OCI-LY3 (cell line): ENCODE measurements around the gene PRPH2.

Experiments
- H2AFZ ChIP-seq: fragments of 200-600, 300-600 bp; shearing (Covaris generic); 2 replicates; pipeline ENCODE4 v1.6.0; 2014; ENCODE audit warnings: antibody characterized with exemption, low read depth, low read length
- H3K27ac ChIP-seq: fragments of 200-600, 300-600 bp; sonication (generic); 2 replicates; pipeline ENCODE4 v1.5.1; 2014; ENCODE audit warnings: mild to moderate bottlenecking, low read length, moderate library complexity, mixed read lengths
- H3K27me3 ChIP-seq: fragments of 200-600, 300-600 bp; sonication (generic); 2 replicates; pipeline ENCODE4 v1.6.1; 2014; ENCODE audit warnings: low read depth, low read length, mixed read lengths
- H3K36me3 ChIP-seq: fragments of 200-600, 300-600 bp; sonication (generic); replicated peaks from 2 replicates; pipeline ENCODE3; 2014; ENCODE audit warnings: low read depth, low read length, mixed read lengths
- H3K4me1 ChIP-seq: fragments of 300-600, 200-600 bp; sonication (generic); 2 replicates; pipeline ENCODE4 v1.6.1; 2014; ENCODE audit warnings: low read length, mixed read lengths
- H3K4me2 ChIP-seq: fragments of 200-600, 300-600 bp; sonication (generic); 2 replicates; pipeline ENCODE4 v1.6.1; 2014; ENCODE audit warnings: low read length, mixed read lengths
- H3K4me3 ChIP-seq: fragments of 300-600, 200-600 bp; sonication (generic); 2 replicates; pipeline ENCODE4 v1.5.1; 2014; ENCODE audit warnings: antibody characterized with exemption, mild to moderate bottlenecking, low read length, moderate library complexity
- H3K79me2 ChIP-seq: fragments of 300-600, 200-600 bp; shearing (Covaris generic); 2 replicates; pipeline ENCODE4 v1.6.1; 2014; ENCODE audit warnings: mild to moderate bottlenecking, low read length, mixed read lengths
- H3K9ac ChIP-seq: fragments of 300-600, 200-600 bp; shearing (Covaris generic); 2 replicates; pipeline ENCODE4 v1.6.0; 2014; ENCODE audit warnings: mild to moderate bottlenecking, low read length, moderate library complexity
- H3K9me3 ChIP-seq: fragments of 200-600, 300-600 bp; shearing (Covaris generic); 2 replicates; pipeline ENCODE4 v1.6.1; 2014; ENCODE audit warnings: low read length, mixed read lengths; ENCODE audit not compliant: insufficient read depth
- H4K20me1 ChIP-seq: fragments of 200-600, 300-600 bp; sonication (generic); 2 replicates; pipeline ENCODE4 v1.6.1; 2016; ENCODE audit warnings: low read length, mixed read lengths; ENCODE audit not compliant: insufficient read depth
- EZH2phosphoT487 ChIP-seq: fragments of 200-600 bp; shearing (Covaris generic); IDR thresholded peaks from 2 replicates; pipeline ENCODE4 v1.6.1; 2018; ENCODE audit warnings: antibody characterized with exemption, mixed run types, low read depth
- TF ChIP-seq, protein P1 (sequence below): fragments of 200-600, 300-600 bp; sonication (generic); IDR thresholded peaks from 2 replicates; pipeline ENCODE4 v1.5.1; 2014; ENCODE audit warnings: antibody characterized with exemption, low read length, low read depth

Gene PRPH2

DNA sequence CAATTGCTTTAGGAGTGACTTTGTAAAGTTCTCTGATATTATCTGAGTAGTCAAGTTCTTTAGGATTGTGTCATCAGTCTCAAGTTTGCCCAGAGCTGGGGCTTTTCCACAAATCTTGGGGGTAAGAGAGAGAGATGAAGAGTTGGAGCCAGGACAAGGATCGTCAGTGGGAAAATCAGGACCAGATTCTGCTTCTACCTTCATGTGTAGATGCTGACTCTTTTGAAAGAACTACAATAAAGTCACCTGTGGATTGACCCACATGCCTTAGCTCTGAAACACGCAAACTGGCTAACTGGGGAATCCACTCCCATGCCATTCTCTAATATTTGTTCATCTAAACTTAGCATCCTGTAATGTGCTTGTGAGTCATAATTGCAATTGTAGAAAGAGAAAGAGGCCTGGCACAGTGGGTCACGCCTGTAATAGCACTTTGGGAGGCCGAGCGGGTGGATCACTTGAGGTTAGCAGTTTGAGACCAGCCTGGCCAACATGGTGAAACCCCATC lies 43.8 kb upstream of the PRPH2 start:
- H3K4me3 ChIP-seq: no peak overlapping the region
- no peaks in the 10 kb centered on the region for H3K9me3 ChIP-seq
- no peak overlapping the region for H2AFZ ChIP-seq
- H3K27ac ChIP-seq: no peak overlapping the region
- no peak overlapping the region for H3K4me2 ChIP-seq
- H3K27me3 ChIP-seq: no peaks in the 10 kb centered on the region
- H3K79me2 ChIP-seq: no peaks in the 10 kb centered on the region
- TF ChIP-seq, protein P1, sequence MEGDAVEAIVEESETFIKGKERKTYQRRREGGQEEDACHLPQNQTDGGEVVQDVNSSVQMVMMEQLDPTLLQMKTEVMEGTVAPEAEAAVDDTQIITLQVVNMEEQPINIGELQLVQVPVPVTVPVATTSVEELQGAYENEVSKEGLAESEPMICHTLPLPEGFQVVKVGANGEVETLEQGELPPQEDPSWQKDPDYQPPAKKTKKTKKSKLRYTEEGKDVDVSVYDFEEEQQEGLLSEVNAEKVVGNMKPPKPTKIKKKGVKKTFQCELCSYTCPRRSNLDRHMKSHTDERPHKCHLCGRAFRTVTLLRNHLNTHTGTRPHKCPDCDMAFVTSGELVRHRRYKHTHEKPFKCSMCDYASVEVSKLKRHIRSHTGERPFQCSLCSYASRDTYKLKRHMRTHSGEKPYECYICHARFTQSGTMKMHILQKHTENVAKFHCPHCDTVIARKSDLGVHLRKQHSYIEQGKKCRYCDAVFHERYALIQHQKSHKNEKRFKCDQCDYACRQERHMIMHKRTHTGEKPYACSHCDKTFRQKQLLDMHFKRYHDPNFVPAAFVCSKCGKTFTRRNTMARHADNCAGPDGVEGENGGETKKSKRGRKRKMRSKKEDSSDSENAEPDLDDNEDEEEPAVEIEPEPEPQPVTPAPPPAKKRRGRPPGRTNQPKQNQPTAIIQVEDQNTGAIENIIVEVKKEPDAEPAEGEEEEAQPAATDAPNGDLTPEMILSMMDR: no peak
- TF ChIP-seq EZH2phosphoT487: no peak
- no peak overlapping the region for H3K9ac ChIP-seq
- H4K20me1 ChIP-seq: no peaks in the 10 kb centered on the region
- peaks cover 7% of the 10 kb centered on the region for H3K4me1 ChIP-seq
- H3K36me3 ChIP-seq: peaks cover 3% of the 10 kb centered on the region

DNA sequence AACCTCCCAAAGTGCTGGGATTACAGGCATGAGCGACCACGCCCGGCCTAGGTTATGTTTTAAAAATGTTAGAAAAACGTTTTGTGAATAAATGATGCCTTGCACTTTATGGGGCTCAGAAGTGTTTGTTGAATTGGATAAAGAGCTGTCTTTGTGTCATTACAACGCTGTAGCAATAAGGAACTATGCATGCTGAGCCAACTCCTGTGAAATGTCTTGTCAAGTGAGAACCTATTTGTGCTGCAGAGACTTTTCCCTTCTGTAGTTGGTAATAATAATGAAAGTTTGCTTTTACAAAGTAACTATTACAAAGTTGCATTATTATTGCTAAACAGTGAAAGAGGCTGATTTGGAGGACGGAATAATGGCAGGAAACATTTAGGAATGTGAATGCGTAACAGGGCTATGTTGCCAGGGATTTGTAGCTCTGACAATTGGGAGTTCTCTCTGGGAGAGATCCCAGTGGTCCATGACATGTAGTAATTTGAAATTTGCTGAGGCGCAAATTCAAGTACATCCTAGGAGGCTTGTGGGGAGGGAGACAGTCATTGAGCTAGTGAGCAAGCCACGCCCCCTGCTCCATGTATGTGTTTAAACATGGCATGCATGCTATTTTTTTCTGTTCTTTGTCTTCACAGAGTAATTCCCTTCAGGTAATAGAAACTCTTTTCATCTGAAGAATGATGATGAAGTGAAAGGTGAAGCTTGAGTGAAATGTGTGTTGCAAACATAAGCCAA lies 42.7 kb upstream of the PRPH2 start:
- Histone ChIP-seq H3K9me3 (no peaks in the 10 kb centered on the region), H3K4me2 (no peak overlapping the region), H3K79me2 (no peaks in the 10 kb centered on the region), H3K27ac (no peak overlapping the region), H3K9ac (no peak overlapping the region), H3K36me3 (peaks cover 3% of the 10 kb centered on the region), H3K4me3 (no peak overlapping the region), H2AFZ (no peak overlapping the region), H4K20me1 (no peaks in the 10 kb centered on the region), H3K27me3 (no peaks in the 10 kb centered on the region), H3K4me1 (no peaks in the 10 kb centered on the region)
- TF ChIP-seq EZH2phosphoT487: no peak
- TF ChIP-seq, protein P1: no peak

DNA sequence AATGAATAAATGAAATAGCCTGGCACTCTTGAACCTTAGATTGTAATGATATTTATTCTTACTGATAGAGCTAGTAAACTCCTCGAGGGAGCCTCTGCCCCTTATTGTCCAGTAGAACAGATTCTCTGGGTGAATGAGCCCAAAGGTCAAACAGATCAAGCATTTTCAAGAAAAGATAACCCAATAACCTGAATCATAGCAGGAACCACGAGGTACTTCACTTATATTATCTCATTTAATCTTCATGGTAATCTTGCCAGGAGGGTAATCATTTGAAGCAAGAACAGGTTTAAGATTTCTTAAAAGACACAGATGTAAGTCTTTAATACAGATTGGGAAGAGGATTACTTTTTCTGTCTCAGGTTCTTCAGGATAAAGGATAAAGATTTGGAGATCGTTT lies 40.6 kb upstream of the PRPH2 start:
- H3K9ac ChIP-seq: no peak overlapping the region
- H3K36me3 ChIP-seq: peaks cover 3% of the 10 kb centered on the region
- no peaks in the 10 kb centered on the region for H3K27me3 ChIP-seq
- H3K27ac ChIP-seq: no peak overlapping the region
- no peak overlapping the region for H3K4me3 ChIP-seq
- no peak for TF ChIP-seq EZH2phosphoT487
- TF ChIP-seq, protein P1: no peak
- no peak overlapping the region for H3K4me2 ChIP-seq
- no peaks in the 10 kb centered on the region for H4K20me1 ChIP-seq
- H3K9me3 ChIP-seq: no peaks in the 10 kb centered on the region
- H3K4me1 ChIP-seq: no peaks in the 10 kb centered on the region
- no peaks in the 10 kb centered on the region for H3K79me2 ChIP-seq
- H2AFZ ChIP-seq: no peak overlapping the region

DNA sequence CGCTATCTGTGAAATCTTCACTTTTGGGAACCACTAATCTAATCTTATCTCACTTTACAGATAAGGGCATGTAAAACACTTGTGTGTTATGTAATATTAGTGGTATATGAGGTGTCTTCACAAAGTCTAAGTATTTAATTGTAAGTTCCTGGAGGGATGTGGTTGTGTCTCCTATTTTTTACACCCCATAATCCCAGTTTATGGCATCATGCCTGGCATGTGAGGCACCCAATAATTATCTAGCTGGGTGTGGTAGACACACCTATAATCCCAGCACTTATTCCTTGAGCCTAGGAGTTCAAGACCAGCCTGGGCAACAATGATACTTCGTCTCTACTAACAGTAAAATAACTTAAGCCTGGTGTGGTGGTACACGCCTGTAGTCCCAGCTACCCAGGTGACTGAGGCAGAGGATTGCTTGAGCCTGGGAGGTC lies 40.0 kb upstream of the PRPH2 start:
- no peaks in the 10 kb centered on the region for H3K79me2 ChIP-seq
- H3K27ac ChIP-seq: no peak overlapping the region
- H3K4me2 ChIP-seq: no peak overlapping the region
- TF ChIP-seq, protein P1: no peak
- no peak for TF ChIP-seq EZH2phosphoT487
- no peaks in the 10 kb centered on the region for H3K4me1 ChIP-seq
- no peaks in the 10 kb centered on the region for H4K20me1 ChIP-seq
- peaks cover 2% of the 10 kb centered on the region for H3K36me3 ChIP-seq
- H3K9ac ChIP-seq: no peak overlapping the region
- no peaks in the 10 kb centered on the region for H3K9me3 ChIP-seq
- H3K4me3 ChIP-seq: no peak overlapping the region
- no peaks in the 10 kb centered on the region for H3K27me3 ChIP-seq
- no peak overlapping the region for H2AFZ ChIP-seq
